AG09319 (cell line): Measurements from ENCODE around the gene GBP7.

ENCODE experiments used
- DNase-seq: peaks from one replicate; pipeline ENCODE4 v3.0.0-alpha.2; 2010; ENCODE audit warnings: low read depth; ENCODE audit errors: extremely low read depth
- CTCF ChIP-seq: IDR thresholded peaks from 2 replicates; pipeline ENCODE4 v1.5.1; 2011; ENCODE audit warnings: low read depth, mild to moderate bottlenecking, inconsistent platforms, low read length, moderate library complexity

The GBP7 gene

DNA sequence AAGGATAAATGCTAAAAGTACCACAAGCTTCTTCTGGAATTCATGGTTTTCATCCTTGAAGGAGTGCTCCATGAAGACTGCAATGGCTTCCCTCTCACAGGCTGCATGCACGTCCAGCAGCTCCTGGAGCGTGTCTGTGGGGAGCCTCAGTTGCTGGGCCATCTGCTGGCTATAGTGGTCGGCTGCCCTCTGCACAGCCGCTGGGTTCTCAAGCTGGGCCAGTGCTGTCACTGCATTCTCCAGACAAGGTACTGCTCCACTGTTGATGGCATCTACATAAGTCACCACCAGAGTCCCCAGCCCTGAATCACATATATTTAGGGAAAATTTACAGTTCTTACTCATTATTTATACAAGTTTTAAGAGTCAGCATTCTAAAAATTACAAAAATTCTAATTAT lies 14.2 kb upstream of the GBP7 start:
- no peak for DNase-seq
- TF ChIP-seq CTCF = no peak

DNA sequence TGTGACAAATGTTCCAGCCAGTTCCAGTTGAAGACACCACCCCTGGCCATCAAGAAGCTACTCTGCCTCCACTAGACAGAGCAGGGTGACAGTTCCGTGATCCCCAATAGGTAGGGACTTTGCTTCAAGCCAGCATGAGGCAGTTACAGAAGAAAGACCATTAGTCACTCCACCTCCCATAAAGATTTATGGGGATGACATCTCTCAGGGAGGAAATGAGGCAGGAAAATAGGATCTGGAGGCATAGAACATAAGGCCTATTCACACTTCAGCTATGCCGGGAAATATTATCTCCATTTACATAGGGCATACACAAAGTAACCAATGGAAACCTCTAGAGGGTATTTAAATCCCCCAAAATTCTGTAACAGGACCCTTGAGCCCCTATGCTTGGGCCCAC lies 3.5 kb upstream of the GBP7 start:
- DNase-seq = no peak
- no peak for TF ChIP-seq CTCF

- no peak for DNase-seq
- no peak for TF ChIP-seq CTCF
Observed at GRCh38 chr1:89176971-89177370, 1.2 kb upstream of the GBP7 start.

GRCh38 chr1:89174491-89174890 lies 1.3 kb downstream of the GBP7 start:
- no peak for TF ChIP-seq CTCF
- no peak for DNase-seq

- TF ChIP-seq CTCF = no peak
Observed at GRCh38 chr1:89172468-89173143, 3.2 kb downstream of the GBP7 start.

GRCh38 chr1:89171067-89171438 lies 4.8 kb downstream of the GBP7 start:
- no peak for DNase-seq
- no peak for TF ChIP-seq CTCF

More at GRCh38 chr1:89172468-89173143, 3.2 kb downstream of the GBP7 start:
- DNase-seq = no peak

DNA sequence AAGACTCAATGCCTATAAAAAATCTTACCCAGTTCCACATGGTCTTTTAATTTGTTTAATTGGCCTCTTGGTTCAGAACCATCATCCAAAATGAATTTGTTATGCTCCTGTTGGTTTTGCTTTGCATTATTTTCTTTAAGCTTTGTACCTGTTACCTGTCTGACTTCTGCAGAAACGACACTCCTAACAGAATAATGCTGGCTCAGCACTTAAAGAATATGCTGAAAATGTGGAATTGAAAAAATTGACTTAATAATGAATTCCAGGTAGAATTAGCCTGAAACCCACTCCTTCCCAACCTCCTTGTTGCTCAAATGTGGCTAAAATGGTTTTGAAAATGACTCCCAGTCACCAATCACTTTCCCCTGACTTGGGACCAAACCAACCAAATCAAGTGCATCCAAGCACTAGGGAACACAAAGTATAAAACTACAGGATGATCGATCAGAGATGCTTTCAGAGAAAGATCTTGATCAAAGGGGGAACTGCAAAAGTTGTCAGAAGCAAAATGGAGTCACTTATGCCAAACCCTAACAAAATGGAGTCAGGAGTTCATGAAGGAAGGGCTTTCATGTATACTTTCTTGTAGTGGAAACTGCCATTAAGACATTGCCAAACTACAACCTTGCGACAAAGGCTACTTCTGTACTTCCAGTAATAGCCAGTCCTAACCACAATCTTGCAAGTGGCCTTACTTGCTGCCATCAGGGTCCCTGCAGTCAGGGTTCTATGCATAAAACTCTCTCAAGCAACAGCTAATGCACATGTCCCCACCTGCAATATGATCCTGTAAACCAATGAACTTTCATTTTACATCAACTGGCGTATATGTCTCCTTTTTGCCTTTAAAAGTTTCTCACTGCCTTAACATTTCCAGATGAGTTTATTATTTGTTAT lies 5.4 kb downstream of the GBP7 start:
- DNase-seq = no peak
- no peak for TF ChIP-seq CTCF
